Ammon's horn (tissue), 1 donor: ENCODE data around the gene NAP1L1.
A peak's percentile ranks its signal among the peaks of the same experiment; 100 is the strongest.

Experiments used
- DNase-seq: peaks from one replicate; pipeline ENCODE4 v3.0.0-alpha.2; 2016; ENCODE audit warnings: low spot score

The NAP1L1 gene

DNA sequence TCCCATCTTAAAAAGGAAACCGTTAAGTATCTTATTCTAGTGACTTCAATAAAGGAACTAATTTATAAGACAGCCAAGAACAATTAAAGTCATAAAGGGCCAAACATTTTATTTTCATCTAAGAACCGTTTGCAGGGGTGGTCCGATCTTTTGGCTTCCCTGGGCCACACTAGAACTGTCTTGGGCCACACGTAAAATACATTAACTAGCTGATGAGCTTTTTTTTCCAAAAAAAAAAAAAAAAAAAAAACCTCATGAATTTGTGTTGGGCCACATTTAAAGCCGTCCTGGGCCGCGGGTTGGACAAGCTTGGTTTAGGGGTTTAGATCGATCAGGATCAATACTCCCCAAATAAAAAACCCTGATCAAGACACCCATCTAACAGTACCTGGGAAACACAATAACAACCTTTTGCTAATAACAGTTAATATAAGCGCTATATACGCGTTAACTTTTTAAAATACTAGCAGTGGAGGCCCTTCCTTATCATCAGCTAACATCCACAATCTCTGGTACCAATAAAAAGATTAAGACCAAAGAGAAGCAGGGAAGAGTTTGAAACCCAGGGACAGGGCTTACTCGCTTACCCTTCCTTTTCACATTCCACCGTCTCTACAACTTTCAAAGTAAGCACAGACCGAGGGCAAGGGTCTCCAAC is 1.1 kb downstream of the NAP1L1 start:
- no peak for DNase-seq

GRCh38 chr12:76081909-76082308 is 2.6 kb downstream of the NAP1L1 start:
- DNase-seq, result no peak

GRCh38 chr12:76080729-76081415 is 3.6 kb downstream of the NAP1L1 start:
- no peak for DNase-seq

DNA sequence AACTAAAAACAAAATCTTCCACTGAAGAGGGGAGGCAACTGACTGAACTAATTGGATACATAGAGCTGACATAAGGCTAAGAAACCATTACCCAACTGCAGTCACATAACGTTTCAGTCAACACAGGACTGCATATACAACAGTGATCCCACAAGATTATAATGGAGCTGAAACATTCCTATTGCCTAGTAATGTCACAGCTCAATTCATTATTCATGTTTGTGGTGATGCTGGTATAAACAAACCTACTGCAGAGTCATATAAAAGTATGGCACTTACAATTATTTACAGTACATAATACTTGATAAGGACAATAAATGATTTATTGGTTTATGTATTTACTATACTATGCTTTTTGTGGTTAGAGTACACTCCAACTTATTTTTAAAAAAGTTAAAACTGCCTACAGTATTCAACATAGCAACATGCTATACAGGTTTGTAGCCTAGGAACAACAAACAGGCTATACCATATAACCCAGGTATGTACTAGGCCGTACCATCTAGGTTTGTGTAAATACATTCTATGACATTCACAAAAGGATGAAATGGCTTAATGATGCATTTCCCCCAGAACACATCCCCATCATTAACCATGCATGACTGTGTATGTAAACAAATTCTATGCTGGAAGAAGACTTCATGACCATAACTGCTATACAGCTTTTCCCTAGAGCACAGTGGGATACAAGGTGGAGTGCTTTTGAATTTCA is 4.3 kb downstream of the NAP1L1 start:
- DNase-seq, result no peak

DNA sequence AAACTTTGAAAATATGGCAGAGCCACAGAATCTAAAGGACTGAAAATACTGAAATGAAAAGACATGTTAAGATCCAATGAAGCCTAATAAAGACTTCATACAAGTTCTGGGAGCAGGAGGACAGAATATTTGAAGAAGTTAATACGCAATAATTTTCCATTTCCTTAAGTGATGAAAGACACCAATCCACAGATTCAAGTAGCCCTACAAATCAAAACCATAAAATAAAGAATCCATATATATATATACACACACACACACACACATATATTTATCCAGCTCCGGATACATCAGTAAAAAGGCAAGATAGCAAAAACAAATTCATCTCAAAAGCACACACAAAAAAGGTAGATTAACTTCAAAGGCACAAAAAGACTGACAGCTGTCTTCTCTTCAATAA is 5.7 kb downstream of the NAP1L1 start:
- no peak for DNase-seq

DNA sequence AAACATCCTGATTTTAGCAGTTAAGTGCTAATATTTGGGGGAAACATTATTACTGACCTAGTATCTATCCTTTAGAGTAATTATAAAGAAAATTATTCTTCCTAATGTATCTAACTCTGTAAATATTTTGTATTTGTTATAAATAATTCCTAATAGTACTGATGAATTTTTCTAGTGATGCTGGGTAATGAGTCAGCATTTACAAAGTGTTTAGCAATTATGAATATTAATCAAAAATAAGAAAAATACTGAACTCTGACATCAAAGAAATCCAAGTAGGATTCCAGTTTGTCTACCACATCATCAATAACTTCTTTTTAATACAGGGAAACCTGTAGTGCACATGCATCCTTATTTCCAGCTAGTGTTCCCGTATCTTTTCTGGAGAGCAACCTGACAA is 9.0 kb downstream of the NAP1L1 start:
- DNase-seq, result no peak

- DNase-seq, result no peak
Measured at GRCh38 chr12:76074701-76075336, 9.7 kb downstream of the NAP1L1 start.

GRCh38 chr12:76073561-76073960 is 10.9 kb downstream of the NAP1L1 start:
- DNase-seq, result no peak

DNA sequence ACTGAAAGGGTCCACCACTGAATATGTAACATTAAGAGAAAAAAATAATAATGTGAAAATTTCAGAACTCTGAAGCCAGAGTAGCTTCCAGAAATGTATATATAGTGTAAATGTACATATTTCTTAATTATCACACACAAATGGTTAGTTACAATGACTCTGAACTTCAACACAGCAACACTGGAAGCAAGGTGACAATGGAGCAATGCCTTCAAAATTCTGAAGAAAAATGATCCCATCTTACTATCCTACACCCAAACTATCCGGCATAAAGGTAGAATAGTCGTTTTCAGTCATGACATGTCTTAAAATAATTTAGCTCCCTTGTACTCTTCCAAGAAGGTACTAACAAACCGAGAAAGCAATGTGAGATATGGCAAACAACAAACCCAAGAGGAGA is 11.9 kb downstream of the NAP1L1 start:
- DNase-seq, result no peak

DNA sequence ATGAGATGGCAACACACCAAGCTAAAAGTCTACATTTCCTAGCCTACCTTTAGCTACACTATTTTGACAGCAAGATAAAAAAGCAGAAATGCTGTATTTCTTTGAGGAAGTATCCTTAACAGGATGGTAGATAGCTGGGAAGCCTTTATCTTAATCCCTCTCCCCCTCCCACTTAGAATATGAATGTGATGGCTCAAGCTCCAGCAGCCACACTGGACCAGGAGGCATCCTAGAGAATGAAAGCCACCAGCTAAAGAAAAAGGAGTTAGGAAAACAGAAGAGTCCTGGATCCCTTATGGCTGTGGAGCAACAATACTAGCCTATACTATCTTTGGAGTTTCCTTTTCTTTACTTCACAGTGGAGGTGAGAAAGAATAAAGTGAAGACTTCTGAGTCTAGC is 15.1 kb downstream of the NAP1L1 start:
- DNase-seq, result no peak

DNA sequence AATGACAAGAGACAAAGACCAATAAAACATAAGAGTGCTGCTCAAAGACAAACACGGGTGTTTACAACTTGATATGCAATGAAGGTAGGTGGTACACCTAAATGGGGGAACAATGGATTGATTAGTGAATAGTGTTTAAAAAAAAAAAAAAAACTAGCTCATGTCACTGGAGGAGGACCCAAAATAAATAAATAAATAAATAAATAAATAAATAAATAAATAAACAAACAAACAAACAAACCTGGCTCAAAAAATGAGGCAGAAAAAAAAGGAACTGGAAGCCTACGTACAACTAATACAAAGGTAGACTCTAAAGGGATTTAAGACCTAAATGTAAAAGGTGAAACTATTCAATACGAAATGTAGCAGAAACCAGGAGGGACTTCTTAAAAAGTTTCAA is 18.6 kb downstream of the NAP1L1 start:
- DNase-seq, result no peak

- no peak for DNase-seq
Measured at GRCh38 chr12:76064904-76065303, 19.6 kb downstream of the NAP1L1 start.

- DNase-seq, result no peak
Measured at GRCh38 chr12:76060111-76060510, 24.4 kb downstream of the NAP1L1 start.

DNA sequence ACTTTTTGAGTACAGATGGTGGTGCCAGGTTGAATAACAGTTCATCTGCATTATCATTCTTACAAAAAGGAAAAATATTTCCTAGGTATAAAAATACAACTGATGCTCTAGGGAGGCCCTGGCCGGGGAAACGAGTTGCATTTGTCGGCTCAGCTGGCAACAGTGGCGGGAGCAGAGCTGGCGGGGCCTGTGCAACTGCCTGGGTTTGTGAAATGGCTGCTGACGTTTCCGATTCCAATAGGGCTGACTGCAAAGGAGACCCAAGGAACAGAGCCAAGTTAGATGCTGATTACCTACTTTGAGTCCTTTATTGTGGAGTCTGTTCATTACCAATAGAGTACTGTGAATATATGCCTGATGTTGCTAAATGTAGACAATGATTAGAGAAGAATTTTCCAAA is 27.2 kb downstream of the NAP1L1 start:
- DNase-seq, result peak; percentile 52

GRCh38 chr12:76055393-76055792 is 29.1 kb downstream of the NAP1L1 start:
- no peak for DNase-seq

DNA sequence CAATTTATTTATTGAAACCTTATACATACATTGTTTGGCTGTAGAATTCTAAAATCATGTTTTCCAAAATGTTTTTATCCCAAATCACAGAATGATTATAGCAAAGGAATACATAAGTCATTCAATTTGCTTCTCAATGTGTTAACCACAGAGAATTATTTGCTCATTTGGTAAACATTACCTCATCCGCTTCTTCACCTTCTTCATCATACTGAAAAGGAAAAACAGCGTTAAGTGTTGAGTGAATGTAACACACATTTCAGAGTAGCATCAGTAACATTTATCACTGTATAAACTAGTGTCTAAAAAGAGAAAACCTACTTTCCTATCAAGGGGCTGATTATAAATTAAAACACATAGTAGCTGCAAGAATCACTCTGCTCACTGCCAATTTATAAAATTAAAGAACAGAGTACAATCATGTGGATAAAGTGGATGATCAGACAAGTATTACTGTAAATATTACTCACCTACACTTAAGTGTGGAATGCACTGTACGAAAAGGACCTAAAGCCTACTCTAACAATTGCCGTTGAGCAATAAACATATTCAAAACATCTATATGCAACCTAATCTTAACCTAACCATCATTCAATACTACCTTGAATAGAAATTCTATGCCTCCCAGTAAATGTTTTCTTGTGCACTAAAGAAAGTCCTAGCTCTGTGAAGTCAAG is 34.8 kb downstream of the NAP1L1 start:
- no peak for DNase-seq

- DNase-seq, result no peak
Measured at GRCh38 chr12:76047742-76048141, 36.7 kb downstream of the NAP1L1 start.

GRCh38 chr12:76047060-76047459 is 37.4 kb downstream of the NAP1L1 start:
- DNase-seq, result no peak

- DNase-seq, result no peak
Measured at GRCh38 chr12:76043377-76043776, 41.1 kb downstream of the NAP1L1 start.

DNA sequence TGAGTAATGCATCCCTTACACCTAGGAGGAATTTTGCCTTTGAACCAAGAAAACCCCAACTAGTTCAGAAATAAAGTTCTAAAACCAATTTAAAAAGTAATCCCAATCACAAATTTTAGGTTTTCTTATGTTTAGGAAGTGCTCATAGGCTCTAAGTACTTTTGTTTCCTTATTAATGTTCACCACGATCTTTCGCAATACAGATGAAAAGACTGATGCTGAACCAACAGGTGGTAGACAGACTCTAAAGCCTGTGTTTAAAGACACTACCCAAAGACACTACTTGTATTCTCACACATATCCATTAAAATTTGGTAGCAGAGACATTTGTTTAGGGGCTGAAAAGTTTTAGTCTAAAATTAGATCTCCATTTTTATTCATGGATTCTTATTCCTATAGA is 42.3 kb downstream of the NAP1L1 start:
- DNase-seq, result no peak

DNA sequence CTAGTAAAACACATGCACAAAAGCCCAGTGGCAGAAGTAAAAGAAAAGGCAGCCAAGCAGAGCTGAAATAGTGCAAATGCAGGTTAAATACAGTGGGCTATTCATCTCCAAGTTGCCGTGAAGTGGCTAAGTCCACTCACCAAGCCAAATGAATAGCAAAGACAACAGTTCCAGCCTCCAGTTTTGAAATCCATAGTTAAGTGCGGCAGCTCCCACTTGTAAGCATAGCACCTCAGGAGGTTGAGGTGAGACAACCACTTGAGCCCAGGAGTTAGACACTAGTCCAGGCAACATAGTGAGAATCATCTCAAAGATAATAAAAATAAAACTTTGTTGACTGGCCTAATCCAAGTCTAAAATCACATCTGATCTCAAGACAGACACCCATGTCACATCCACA is 43.1 kb downstream of the NAP1L1 start:
- DNase-seq, result no peak

- no peak for DNase-seq
Measured at GRCh38 chr12:76040461-76040860, 44.0 kb downstream of the NAP1L1 start.
